ENCODE results near the gene KAT7.
"Not testable (repeated sequence)": the region's sequence is repeated elsewhere in the genome, so short reads cannot be mapped to it uniquely, and the experiment has no call there.

KAT7 gene

DNA sequence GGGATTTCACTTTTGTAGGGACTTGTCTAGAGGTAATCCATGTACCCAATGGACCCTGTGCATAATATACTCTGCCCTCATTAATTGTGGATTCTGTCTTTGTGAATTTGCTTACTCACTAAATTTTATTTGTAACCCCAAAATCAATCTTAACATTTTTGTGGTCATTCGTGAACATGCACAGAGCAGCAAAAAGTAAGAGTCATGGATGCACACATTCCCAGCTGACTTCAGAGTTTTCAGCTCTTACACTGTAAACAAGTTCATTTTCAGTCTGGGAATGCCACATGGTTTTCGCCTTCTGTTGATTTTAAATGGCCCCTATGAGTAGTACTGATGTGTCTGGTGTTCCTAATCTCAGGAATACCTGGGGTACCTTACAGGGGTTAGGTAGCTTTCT lies 35.1 kb downstream of the KAT7 start:
- H3K27me3 ChIP-seq (replicated peaks; ENCODE audit: control insufficient read depth, insufficient read depth, low read length) = no peaks in the 10 kb centered on the region
- H3K36me3 ChIP-seq (ENCODE audit: control insufficient read depth, insufficient read depth, low read length) = peaks cover 15% of the 10 kb centered on the region
- TF ChIP-seq, protein P1, sequence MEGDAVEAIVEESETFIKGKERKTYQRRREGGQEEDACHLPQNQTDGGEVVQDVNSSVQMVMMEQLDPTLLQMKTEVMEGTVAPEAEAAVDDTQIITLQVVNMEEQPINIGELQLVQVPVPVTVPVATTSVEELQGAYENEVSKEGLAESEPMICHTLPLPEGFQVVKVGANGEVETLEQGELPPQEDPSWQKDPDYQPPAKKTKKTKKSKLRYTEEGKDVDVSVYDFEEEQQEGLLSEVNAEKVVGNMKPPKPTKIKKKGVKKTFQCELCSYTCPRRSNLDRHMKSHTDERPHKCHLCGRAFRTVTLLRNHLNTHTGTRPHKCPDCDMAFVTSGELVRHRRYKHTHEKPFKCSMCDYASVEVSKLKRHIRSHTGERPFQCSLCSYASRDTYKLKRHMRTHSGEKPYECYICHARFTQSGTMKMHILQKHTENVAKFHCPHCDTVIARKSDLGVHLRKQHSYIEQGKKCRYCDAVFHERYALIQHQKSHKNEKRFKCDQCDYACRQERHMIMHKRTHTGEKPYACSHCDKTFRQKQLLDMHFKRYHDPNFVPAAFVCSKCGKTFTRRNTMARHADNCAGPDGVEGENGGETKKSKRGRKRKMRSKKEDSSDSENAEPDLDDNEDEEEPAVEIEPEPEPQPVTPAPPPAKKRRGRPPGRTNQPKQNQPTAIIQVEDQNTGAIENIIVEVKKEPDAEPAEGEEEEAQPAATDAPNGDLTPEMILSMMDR (IDR thresholded peaks at IDR 0.05; ENCODE audit: insufficient read depth, low read length, poor library complexity, severe bottlenecking) = no peak
- no peak for DNase-seq (ENCODE audit: extremely low read depth, insufficient read length)
- H3K4me3 ChIP-seq (replicated peaks; ENCODE audit: low read depth, low read length) = no peak overlapping the region

DNA sequence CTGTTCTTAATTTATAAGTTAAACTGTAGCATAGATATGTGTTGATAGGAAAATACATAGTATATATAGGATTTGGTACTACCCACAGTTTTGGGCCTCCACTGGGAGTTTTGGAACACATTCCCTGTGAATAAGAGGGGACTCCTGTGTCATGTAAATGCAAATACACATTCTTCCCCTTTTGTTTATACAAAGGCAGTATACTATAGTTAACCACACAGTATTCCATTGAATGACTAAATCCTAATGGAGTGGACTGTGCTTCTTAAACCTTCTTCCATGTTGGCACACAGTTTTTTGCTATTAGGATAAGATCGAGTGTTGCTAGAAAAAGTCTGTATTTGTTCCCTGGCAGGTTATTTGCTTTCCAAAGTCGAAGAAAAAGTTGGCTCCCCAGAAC lies 37.2 kb downstream of the KAT7 start:
- TF ChIP-seq, protein P1 (IDR thresholded peaks at IDR 0.05; ENCODE audit: insufficient read depth, low read length, poor library complexity, severe bottlenecking) = no peak
- no peak for DNase-seq (ENCODE audit: extremely low read depth, insufficient read length)
- no peaks in the 10 kb centered on the region for H3K27me3 ChIP-seq (replicated peaks; ENCODE audit: control insufficient read depth, insufficient read depth, low read length)
- H3K36me3 ChIP-seq (ENCODE audit: control insufficient read depth, insufficient read depth, low read length) = peaks cover 16% of the 10 kb centered on the region
- no peak overlapping the region for H3K4me3 ChIP-seq (replicated peaks; ENCODE audit: low read depth, low read length)

DNA sequence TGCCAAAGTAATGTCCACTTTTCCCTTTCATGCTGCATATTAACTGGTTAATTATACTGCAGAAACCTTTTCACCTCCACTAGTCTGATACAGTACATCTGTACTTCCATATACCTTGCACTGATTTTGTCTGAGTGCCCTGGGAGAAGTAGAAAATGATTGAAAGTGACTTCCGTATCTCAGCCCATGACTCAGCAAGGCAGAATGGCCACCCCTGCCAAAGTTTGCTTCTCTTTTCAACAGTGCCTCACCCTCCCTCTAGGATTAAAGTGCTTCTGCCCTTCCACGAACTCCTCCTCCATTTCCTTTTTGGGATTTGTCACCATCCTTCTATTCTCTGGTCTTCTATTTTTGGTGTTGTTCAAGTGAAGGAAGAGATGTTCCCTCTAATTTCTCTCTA lies 39.8 kb downstream of the KAT7 start:
- DNase-seq (ENCODE audit: extremely low read depth, insufficient read length); H3K27me3 ChIP-seq (replicated peaks; ENCODE audit: control insufficient read depth, insufficient read depth, low read length); H3K4me3 ChIP-seq (replicated peaks; ENCODE audit: low read depth, low read length): not testable (repeated sequence)
- H3K36me3 ChIP-seq (ENCODE audit: control insufficient read depth, insufficient read depth, low read length) = peaks cover 12% of the 10 kb centered on the region

- no peak overlapping the region for H3K4me3 ChIP-seq (replicated peaks; ENCODE audit: low read depth, low read length)
- DNase-seq (ENCODE audit: extremely low read depth, insufficient read length) = no peak
- H3K36me3 ChIP-seq (ENCODE audit: control insufficient read depth, insufficient read depth, low read length) = peaks cover 13% of the 10 kb centered on the region
- TF ChIP-seq, protein P1 (IDR thresholded peaks at IDR 0.05; ENCODE audit: insufficient read depth, low read length, poor library complexity, severe bottlenecking) = no peak
- no peaks in the 10 kb centered on the region for H3K27me3 ChIP-seq (replicated peaks; ENCODE audit: control insufficient read depth, insufficient read depth, low read length)
Measured at GRCh38 chr17:49829026-49829425, 40.5 kb downstream of the KAT7 start.

DNA sequence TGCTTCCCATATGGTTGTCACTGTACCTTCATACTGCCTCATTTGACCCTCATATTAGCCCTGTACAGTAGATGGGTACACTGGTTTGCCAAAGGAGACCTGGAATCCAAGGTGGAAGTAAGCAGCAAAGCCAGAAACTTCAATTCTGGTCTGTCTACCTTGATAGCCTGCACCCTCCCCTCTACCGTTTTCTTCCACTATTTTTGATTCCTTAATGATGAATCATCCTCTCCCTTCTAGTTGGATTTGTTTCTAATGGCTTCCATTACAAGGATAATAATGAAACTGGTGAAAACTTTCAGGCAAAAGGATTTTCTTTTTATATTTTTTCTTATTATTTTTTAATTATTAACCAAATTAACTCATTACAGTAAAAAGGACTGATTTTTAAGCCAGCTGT lies 42.1 kb downstream of the KAT7 start:
- H3K4me3 ChIP-seq (replicated peaks; ENCODE audit: low read depth, low read length) = no peak overlapping the region
- peaks cover 17% of the 10 kb centered on the region for H3K36me3 ChIP-seq (ENCODE audit: control insufficient read depth, insufficient read depth, low read length)
- TF ChIP-seq, protein P1 (IDR thresholded peaks at IDR 0.05; ENCODE audit: insufficient read depth, low read length, poor library complexity, severe bottlenecking) = no peak
- no peaks in the 10 kb centered on the region for H3K27me3 ChIP-seq (replicated peaks; ENCODE audit: control insufficient read depth, insufficient read depth, low read length)
- DNase-seq (ENCODE audit: extremely low read depth, insufficient read length) = no peak

GRCh38 chr17:49832840-49833599 lies 44.5 kb downstream of the KAT7 start:
- TF ChIP-seq, protein P1 (IDR thresholded peaks at IDR 0.05; ENCODE audit: insufficient read depth, low read length, poor library complexity, severe bottlenecking) = no peak
- H3K36me3 ChIP-seq (ENCODE audit: control insufficient read depth, insufficient read depth, low read length) = peaks cover 14% of the 10 kb centered on the region
- H3K27me3 ChIP-seq (replicated peaks; ENCODE audit: control insufficient read depth, insufficient read depth, low read length) = no peaks in the 10 kb centered on the region
- no peak overlapping the region for H3K4me3 ChIP-seq (replicated peaks; ENCODE audit: low read depth, low read length)
- DNase-seq (ENCODE audit: extremely low read depth, insufficient read length) = no peak
